Transverse colon (tissue), 4 donors: ENCODE results near the gene ACADM. TPM values are rescaled to one million over a fixed set of nuclear protein-coding genes. Genes with fewer than 3 reads are reported as not detected.
"Not testable (repeated sequence)": the region's sequence is repeated elsewhere in the genome, so short reads cannot be mapped to it uniquely, and the experiment has no call there.

Experiments used
- DNase-seq: peaks from one replicate; pipeline ENCODE4 v3.0.0-alpha.2; 2019
- H3K27ac ChIP-seq, 4 donors: fragments of 200-600 bp; sonication (generic); 2 replicates each; pipeline ENCODE4 v1.5.1; 2016 to 2018; ENCODE audit warnings: inconsistent platforms in 4 of 4
- H3K27me3 ChIP-seq: fragments of 200-600 bp; sonication (generic); 2 replicates; pipeline ENCODE4 v1.5.1; 2017; ENCODE audit warnings: inconsistent platforms
- H3K36me3 ChIP-seq, 4 donors: fragments of 200-600 bp; sonication (generic); 2 replicates each; pipeline ENCODE4 v1.5.1; 2017 to 2019; ENCODE audit warnings: inconsistent platforms in 4 of 4
- H3K4me1 ChIP-seq, 4 donors: fragments of 200-600 bp; sonication (generic); 2 replicates each; pipeline ENCODE4 v1.5.1; 2017 to 2020; ENCODE audit warnings: inconsistent platforms in 4 of 4
- H3K4me3 ChIP-seq, 4 donors: fragments of 200-600 bp; sonication (generic); 1 replicate in 1 of 4; 2 replicates in 3 of 4; pipeline versions ENCODE4 v1.5.1 to v1.6.1; 2017 to 2019; ENCODE audit warnings: inconsistent platforms in 4 of 4
- H3K9me3 ChIP-seq, 2 donors: fragments of 200-600 bp; sonication (generic); 2 replicates each; pipeline ENCODE4 v1.5.1; 2017 to 2019; ENCODE audit warnings: inconsistent platforms in 2 of 2
- EP300 ChIP-seq: sonication (generic); formaldehyde crosslinking; IDR thresholded peaks from one replicate; pipeline ENCODE4 v1.6.1; 2017; ENCODE audit warnings: antibody characterized with exemption, low read depth
- POLR2A ChIP-seq: fragments of 450-650 bp; IDR thresholded peaks from one replicate; pipeline ENCODE4 v1.6.1; 2016; ENCODE audit warnings: antibody characterized with exemption, mild to moderate bottlenecking, moderate library complexity
- POLR2AphosphoS5 ChIP-seq, 3 donors: sonication (generic); formaldehyde crosslinking; IDR thresholded peaks; one replicate each; pipeline ENCODE4 v1.6.1; 2016; ENCODE audit warnings: antibody characterized with exemption in 3 of 3
- WGBS, 2 donors: methylation state at CpG; one replicate each; pipeline ENCODE4 v1.1.5; 2018; ENCODE audit warnings: low coverage in 1 of 2; 5-methylcytosine and 5-hydroxymethylcytosine counted together
- in situ Hi-C, 4 donors: fragments of 200-750 bp; cut with MboI; loops; one replicate each; pipeline versions ENCODE4 v1.15.0 to v1.15.1; 2017; ENCODE audit warnings: low sequenced_read_pairs in 3 of 4, low pct_ligation_motif_present in 1 of 4, low pct_unique_long_range_greater_than_20kb in 1 of 4
- intact Hi-C: fragments of 100-400 bp; cut with DNase I; formaldehyde crosslinking; loops from one replicate; pipeline ENCODE4 v1.15.1; 2023; ENCODE audit warnings: low total_unique reads
- total RNA-seq, 4 donors: library from RNA; depleted of rRNA; stranded (reverse); fragments of >200 nt; gene quantifications; one replicate each; pipeline ENCODE4 v1.1.0, GENCODE V29; 2016
- TF ChIP-seq, protein P1 (sequence below), 5 experiments: fragments of 200-600 bp in 3 of 5; fragments of 450-650 bp in 2 of 5; sonication (generic) in 3 of 5; IDR thresholded peaks; 1 replicate in 2 of 5; 2 replicates in 3 of 5; pipeline ENCODE4 v1.5.1; 2016 to 2017; ENCODE audit warnings: antibody characterized with exemption in 5 of 5, inconsistent platforms in 3 of 5, mild to moderate bottlenecking in 2 of 5, moderate library complexity in 1 of 5

Gene ACADM
- total RNA-seq, 4 donors from 2014 or later, result 34.4 to 138 (median 91.5) TPM

DNA sequence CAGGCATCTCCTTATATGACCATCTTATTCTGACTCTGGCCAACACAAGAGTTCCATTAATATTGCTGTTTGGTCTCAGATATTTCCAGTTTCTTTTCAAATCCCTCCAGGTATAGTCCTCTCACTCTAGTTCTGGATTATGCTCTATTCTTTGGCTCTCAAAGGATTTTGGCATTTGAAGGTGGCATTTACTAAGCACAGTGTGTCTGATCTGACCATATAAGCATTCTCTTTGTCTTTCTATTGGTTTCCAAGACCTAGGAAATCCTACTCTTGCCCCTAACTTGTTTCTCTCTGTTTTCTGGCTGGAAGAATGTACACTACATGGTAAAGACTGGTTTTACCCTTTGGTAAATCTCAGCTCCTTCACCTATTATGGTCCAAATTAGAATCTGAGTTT lies 12.7 kb upstream of the ACADM start:
- TF ChIP-seq, protein P1, sequence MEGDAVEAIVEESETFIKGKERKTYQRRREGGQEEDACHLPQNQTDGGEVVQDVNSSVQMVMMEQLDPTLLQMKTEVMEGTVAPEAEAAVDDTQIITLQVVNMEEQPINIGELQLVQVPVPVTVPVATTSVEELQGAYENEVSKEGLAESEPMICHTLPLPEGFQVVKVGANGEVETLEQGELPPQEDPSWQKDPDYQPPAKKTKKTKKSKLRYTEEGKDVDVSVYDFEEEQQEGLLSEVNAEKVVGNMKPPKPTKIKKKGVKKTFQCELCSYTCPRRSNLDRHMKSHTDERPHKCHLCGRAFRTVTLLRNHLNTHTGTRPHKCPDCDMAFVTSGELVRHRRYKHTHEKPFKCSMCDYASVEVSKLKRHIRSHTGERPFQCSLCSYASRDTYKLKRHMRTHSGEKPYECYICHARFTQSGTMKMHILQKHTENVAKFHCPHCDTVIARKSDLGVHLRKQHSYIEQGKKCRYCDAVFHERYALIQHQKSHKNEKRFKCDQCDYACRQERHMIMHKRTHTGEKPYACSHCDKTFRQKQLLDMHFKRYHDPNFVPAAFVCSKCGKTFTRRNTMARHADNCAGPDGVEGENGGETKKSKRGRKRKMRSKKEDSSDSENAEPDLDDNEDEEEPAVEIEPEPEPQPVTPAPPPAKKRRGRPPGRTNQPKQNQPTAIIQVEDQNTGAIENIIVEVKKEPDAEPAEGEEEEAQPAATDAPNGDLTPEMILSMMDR (IDR thresholded peaks at IDR 0.05), result no peak
- Histone ChIP-seq H3K27ac (no peak overlapping the region), H3K4me1 (no peaks in the 10 kb centered on the region), H3K36me3 (no peaks in the 10 kb centered on the region), H3K9me3 (no peaks in the 10 kb centered on the region), H3K4me3 (no peak overlapping the region), H3K27me3 (no peaks in the 10 kb centered on the region)
- intact Hi-C loops, result no loop called here
- in situ Hi-C loops, result no loop called here
- DNase-seq, result no peak

DNA sequence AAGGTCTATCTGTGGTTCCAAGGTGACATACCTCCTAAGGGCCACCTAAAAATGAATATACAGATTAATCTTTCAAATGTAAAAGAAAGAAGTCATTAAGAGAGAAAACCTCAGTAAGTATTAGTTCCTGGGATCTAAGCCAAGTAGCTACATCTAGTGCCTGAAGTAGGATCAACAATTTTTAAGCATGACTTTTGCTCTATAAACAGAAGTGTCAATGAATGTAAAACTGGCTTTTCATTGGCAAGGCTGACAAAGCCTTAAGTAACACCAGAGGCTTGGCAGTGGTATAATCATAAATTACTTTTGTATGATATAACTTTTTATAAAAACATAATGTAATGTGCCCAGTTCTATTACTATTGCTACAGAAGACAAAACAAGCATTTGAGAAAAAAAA lies 12.2 kb upstream of the ACADM start:
- in situ Hi-C loops (no loop called here), intact Hi-C loops (no loop called here)
- H3K27ac ChIP-seq, result no peak overlapping the region
- no peak overlapping the region for H3K4me3 ChIP-seq
- TF ChIP-seq POLR2A (no peak), POLR2AphosphoS5 (IDR thresholded peaks at IDR 0.05) (no peak), EP300 (no peak)
- TF ChIP-seq, protein P1 (IDR thresholded peaks at IDR 0.05), result no peak
- H3K36me3 ChIP-seq, result no peaks in the 10 kb centered on the region
- DNase-seq, result no peak
- H3K4me1 ChIP-seq, result no peaks in the 10 kb centered on the region
- no peaks in the 10 kb centered on the region for H3K9me3 ChIP-seq
- H3K27me3 ChIP-seq, result no peaks in the 10 kb centered on the region

DNA sequence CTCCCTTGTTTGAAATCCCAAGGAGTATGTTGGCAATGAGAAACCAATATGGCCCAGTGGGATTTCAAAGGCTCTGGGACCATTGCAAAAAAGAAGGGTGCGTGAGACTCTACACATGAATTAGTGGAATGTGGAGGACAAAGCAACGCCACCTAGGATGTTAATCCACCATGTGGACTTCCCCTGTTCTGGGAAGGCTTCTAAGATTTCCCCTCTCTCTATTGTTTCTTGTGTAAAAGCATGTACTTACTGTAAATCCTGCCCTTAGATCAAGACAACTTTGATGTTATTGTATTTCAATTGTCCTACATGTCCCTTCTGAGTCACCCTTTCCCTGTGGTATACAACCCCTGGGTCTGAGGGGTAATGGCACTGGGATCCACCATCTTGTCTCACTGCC lies 4.7 kb upstream of the ACADM start:
- Histone ChIP-seq H3K36me3 (no peaks in the 10 kb centered on the region), H3K27ac (no peak overlapping the region), H3K9me3 (no peaks in the 10 kb centered on the region), H3K4me3 (no peak overlapping the region), H3K4me1 (peaks cover 0 to 4% (median 0%) of the 10 kb centered on the region in 4 donors), H3K27me3 (no peaks in the 10 kb centered on the region)
- WGBS, 2 donors, result 88 to 100% methylated on average over 1 to 2 of the region's 2 CpGs
- in situ Hi-C loops, result loop anchor here in 1 of 4 donors (10.0 kb wide), 1 partner anchor 65 kb away; the partner anchor contains the start of gene RABGGTB
- intact Hi-C loops, result no loop called here
- no peak for DNase-seq
- TF ChIP-seq, protein P1 (IDR thresholded peaks at IDR 0.05), result no peak

DNA sequence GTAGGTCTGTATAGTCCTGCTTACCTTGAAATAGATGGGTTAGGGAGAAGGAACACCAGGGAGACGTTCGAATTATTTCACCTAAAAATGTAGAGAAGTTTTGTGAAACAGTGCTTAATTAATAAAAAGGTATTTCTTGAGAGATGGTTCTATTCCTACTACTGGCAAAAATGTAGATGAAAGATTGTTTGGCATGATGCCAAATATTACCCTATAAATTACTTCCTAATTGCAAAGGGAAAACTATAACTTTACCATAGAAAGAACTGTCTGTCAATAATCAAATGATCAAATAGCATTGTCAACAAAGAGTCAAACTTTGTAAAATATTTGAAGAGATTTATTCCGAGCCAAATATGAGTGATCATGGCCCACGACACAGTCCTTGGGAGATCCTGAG lies 4.2 kb upstream of the ACADM start:
- intact Hi-C loops (no loop called here), in situ Hi-C loops (loop anchor here in 1 of 4 donors (10.0 kb wide), 1 partner anchor 64 kb away; the partner anchor contains the start of gene RABGGTB)
- DNase-seq, result no peak
- TF ChIP-seq EP300, result no peak
- Histone ChIP-seq H3K36me3 (no peaks in the 10 kb centered on the region), H3K4me3 (no peak overlapping the region), H3K9me3 (no peaks in the 10 kb centered on the region), H3K4me1 (peaks cover 0 to 6% (median under 1%) of the 10 kb centered on the region in 4 donors), H3K27me3 (no peaks in the 10 kb centered on the region), H3K27ac (no peak overlapping the region)
- WGBS, 2 donors, result 95 to 97% methylated on average over 3 to 4 of the region's 4 CpGs

DNA sequence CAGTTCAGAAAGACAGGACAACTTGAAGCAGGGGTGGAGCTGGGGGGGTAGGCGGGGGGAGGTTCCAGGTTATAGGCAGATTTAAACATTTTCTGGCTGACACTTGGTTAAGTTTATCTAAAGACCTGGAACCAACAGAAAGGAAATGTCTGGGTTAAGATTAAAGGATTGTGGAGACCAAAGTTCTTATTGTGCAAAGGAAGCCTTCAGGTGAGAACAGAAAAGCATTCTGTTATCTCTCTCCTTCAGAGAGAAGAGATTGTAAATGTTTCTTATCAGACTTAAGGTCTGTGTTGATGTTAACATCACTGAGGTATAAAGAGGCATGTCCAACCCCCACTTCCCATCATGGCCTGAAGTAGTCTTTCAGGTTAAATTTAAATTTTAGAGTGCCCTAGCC lies 3.7 kb upstream of the ACADM start:
- no peak overlapping the region for H3K4me3 ChIP-seq
- no peaks in the 10 kb centered on the region for H3K36me3 ChIP-seq
- H3K9me3 ChIP-seq, result no peaks in the 10 kb centered on the region
- DNase-seq, result no peak
- intact Hi-C loops, result no loop called here
- no peak for TF ChIP-seq POLR2AphosphoS5 (IDR thresholded peaks at IDR 0.05)
- TF ChIP-seq EP300, result no peak
- TF ChIP-seq, protein P1 (IDR thresholded peaks at IDR 0.05), result no peak
- TF ChIP-seq POLR2A, result no peak
- no peak overlapping the region for H3K27ac ChIP-seq
- peaks cover 0 to 11% (median 2%) of the 10 kb centered on the region in 4 donors for H3K4me1 ChIP-seq
- in situ Hi-C loops, result loop anchor here in 1 of 4 donors (10.0 kb wide), 1 partner anchor 64 kb away; the partner anchor contains the start of gene RABGGTB
- H3K27me3 ChIP-seq, result no peaks in the 10 kb centered on the region
- WGBS, 2 donors, result 76% methylated on average over 1 of the region's 1 CpG; no CpG with 5 or more reads in 1 of the 2 donors

DNA sequence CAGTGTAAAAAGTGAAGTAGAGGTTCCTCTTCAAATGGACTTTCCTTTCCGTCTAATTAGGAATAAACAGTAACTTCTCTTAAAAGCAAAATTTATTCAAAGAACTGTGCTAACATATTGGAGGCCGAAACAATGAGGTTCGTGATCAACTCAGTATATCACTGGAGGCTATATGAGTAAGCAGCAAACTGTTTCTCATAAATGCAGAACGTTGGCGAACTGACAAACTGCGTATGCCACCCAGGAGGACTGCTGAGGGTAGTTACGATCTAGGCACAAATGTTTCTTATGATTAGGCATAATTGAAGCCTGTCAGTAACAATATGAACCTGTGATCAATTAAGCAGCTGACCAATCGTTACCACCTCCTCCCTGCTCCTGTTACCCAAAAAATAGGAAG lies 2.3 kb upstream of the ACADM start:
- H3K4me1 ChIP-seq, result peaks cover 0 to 24% (median 6%) of the 10 kb centered on the region in 4 donors
- H3K36me3 ChIP-seq, H3K9me3 ChIP-seq, H3K27ac ChIP-seq, H3K27me3 ChIP-seq, DNase-seq, H3K4me3 ChIP-seq, intact Hi-C loops: not testable (repeated sequence)
- 91 to 94% methylated on average over 7 to 8 of the region's 8 CpGs for WGBS, 2 donors
- in situ Hi-C loops, result loop anchor here in 1 of 4 donors (10.0 kb wide), 1 partner anchor 63 kb away; the partner anchor contains the start of gene RABGGTB
